GM21737 (cell line): ENCODE measurements around the gene PLEKHA6.

ENCODE experiments used
- ATAC-seq: cut with Tn5 transposase; IDR thresholded peaks from one replicate; pipeline ENCODE4 v1.9.1; 2021; ENCODE audit warnings: mild to moderate bottlenecking, moderate library complexity; ENCODE audit not compliant: unreplicated experiment

PLEKHA6 gene

GRCh38 chr1:204287466-204287891, 72.2 kb downstream of the PLEKHA6 start:
- no peak for ATAC-seq

- no peak for ATAC-seq
Measured at GRCh38 chr1:204286831-204287421, 72.8 kb downstream of the PLEKHA6 start.

- no peak for ATAC-seq
Measured at GRCh38 chr1:204286315-204286714, 73.4 kb downstream of the PLEKHA6 start.

GRCh38 chr1:204285436-204286305, 74.1 kb downstream of the PLEKHA6 start:
- ATAC-seq = no peak

GRCh38 chr1:204284929-204285328, 74.8 kb downstream of the PLEKHA6 start:
- ATAC-seq = no peak

GRCh38 chr1:204283711-204284651, 75.7 kb downstream of the PLEKHA6 start:
- ATAC-seq = no peak

GRCh38 chr1:204282761-204283221, 76.9 kb downstream of the PLEKHA6 start:
- ATAC-seq = no peak

GRCh38 chr1:204280099-204280961, 79.4 kb downstream of the PLEKHA6 start:
- no peak for ATAC-seq

- no peak for ATAC-seq
Measured at GRCh38 chr1:204278958-204279357, 80.8 kb downstream of the PLEKHA6 start.

- ATAC-seq = no peak
Measured at GRCh38 chr1:204278251-204278650, 81.5 kb downstream of the PLEKHA6 start.

- no peak for ATAC-seq
Measured at GRCh38 chr1:204277563-204278219, 82.0 kb downstream of the PLEKHA6 start.

- ATAC-seq = no peak
Measured at GRCh38 chr1:204275695-204276370, 83.9 kb downstream of the PLEKHA6 start.

GRCh38 chr1:204274446-204274845, 85.3 kb downstream of the PLEKHA6 start:
- ATAC-seq = no peak

GRCh38 chr1:204272505-204272904, 87.2 kb downstream of the PLEKHA6 start:
- no peak for ATAC-seq

- ATAC-seq = no peak
Measured at GRCh38 chr1:204271970-204272369, 87.8 kb downstream of the PLEKHA6 start.

- no peak for ATAC-seq
Measured at GRCh38 chr1:204268101-204268500, 91.6 kb downstream of the PLEKHA6 start.

- ATAC-seq = no peak
Measured at GRCh38 chr1:204267191-204267601, 92.5 kb downstream of the PLEKHA6 start.

GRCh38 chr1:204266504-204267034, 93.2 kb downstream of the PLEKHA6 start:
- no peak for ATAC-seq

- ATAC-seq = no peak
Measured at GRCh38 chr1:204265665-204266064, 94.1 kb downstream of the PLEKHA6 start.
